Measurements from ENCODE around the gene AARSD1. TPM values are rescaled to one million over a fixed set of nuclear protein-coding genes. Genes with fewer than 3 reads are reported as not detected.

AARSD1 gene, protein sequence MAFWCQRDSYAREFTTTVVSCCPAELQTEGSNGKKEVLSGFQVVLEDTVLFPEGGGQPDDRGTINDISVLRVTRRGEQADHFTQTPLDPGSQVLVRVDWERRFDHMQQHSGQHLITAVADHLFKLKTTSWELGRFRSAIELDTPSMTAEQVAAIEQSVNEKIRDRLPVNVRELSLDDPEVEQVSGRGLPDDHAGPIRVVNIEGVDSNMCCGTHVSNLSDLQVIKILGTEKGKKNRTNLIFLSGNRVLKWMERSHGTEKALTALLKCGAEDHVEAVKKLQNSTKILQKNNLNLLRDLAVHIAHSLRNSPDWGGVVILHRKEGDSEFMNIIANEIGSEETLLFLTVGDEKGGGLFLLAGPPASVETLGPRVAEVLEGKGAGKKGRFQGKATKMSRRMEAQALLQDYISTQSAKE
- 47.4 and 55.4 TPM in 2 replicates for total RNA-seq (2014; rRNA removed; shearing (Covaris generic))

DNA sequence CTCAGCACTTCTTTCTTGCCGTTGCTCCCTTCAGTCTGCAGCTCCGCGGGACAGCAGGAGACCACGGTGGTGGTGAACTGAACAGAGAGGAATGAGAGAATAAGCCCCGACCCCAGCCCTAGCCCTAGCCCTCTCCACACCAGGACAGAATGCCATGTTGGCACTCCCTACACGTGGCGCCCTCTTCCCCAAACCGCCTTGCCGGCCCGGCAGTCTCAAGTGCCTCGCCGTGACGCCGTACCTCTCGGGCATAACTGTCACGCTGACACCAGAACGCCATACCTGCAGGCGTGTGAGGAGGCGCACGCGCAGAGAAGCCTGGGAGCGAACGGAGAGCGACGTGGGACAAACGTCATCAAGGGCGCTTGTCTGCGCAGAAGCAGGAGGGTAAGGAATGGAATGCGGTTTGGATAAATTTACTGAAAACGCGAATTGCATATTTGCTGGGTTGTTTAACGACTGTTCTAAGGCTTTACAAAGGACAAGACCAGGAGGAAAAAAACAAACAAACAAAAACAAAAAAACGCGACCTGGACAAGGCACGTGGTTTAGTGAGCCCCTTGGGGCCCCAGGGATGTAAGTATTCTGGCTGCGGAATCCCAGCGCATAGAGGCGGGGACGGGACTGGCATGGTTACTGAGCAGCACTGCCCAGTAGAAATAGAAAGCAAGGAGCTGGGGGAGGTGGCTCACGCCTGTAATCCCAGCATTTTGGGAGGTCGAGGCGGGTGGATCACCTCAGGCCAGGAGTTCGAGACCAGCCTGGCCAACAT lies at the start of gene AARSD1:
Gene AARSD1 (minus strand): TSS at position 294 of the 772 bp plus-strand sequence. CDS start 14 bp downstream, at position 280.

DNA sequence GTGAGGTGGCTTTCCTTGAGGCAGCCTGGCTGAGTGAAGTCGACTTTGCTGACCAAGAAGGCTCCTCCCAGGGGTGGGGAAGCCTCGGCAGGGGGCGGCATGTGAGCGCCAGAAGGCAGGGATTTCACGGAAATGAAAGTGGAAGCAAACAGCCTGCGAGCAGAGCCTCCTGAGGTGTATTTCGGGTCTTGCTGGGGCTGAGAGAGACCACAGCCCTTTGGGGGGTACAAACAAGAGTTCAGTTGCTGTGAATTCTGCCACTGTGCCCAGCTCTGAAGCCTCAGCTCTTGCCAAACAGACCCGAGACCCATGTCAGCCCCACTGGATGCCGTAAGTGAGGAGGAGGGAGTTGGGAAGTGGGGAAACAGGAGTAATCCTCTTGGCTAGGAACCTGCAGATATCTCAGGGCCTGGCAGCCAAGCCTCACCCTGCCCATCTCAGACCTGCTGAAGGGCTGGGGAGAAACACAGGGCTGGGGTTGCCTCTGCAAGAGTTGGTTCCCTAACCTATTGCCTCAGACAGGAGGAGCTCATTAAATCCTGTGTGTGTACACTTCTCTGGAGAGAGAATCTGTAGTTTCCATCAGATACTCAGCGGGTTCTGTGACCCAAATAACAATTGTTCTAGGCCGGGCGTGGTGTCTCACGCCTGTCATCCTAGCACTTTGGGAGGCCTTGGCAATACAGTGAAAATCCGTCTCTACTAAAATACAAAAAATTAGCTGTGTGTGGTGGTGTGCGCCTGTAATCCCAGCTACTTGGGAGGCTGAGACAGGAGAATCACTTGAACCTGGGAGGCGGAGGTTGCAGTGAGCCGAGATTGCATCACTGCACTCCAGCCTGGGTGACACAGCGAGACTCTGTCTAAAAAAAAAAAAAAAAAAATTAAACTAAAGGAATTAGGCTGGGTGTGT lies 42.6 kb upstream of the AARSD1 start, which contains the start of gene IFI35:
Gene IFI35 (plus strand): TSS at position 146 of the 913 bp plus-strand sequence. CDS start 164 bp downstream, at position 310.

DNA sequence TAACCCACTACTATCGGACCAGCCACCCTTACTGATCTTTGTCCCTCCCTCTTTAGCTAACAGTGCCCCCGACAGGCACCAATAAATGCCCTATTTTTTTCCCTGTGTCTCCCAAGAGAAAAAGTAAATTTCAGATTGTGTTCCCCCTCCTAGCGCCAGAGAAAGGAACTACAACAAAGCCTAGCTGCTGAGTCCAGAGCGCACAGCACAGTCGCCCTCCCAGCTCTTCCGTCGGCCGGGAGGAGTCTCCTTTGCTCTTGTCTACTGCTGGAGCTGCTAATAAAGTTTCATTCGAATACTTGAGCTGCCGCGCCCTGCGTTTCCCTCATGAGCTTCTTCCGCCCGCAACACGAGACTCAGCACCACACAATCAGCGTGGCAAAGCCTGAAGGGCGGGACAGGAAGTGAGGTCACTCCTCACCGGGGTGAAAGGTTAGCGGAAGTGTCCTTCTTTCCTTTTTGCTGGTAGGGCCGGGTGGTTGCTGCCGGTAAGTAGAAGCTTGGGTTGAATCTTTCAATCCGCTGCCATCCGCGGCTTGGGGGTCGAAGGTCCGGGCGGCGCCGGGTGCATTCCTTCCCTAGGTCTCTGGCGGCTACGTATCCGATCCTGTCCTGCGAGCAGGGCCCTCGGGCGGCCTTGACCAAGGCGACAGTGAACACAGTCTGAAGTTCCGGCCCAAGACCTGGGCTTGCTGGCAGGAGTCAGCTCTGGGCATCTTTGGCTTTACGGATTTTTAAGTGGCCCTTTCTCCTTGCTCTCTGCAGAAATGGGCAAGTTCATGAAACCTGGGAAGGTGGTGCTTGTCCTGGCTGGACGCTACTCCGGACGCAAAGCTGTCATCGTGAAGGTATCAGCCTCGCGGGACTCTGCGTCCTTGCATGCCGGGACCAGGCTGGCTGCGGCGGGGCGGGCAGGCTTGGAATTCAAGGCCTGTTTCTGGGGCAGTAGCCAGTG lies 34.0 kb upstream of the AARSD1 start, which contains the start of gene RPL27:
Gene RPL27 (plus strand): TSS at position 436 of the 955 bp plus-strand sequence. CDS start 332 bp downstream, at position 768.

DNA sequence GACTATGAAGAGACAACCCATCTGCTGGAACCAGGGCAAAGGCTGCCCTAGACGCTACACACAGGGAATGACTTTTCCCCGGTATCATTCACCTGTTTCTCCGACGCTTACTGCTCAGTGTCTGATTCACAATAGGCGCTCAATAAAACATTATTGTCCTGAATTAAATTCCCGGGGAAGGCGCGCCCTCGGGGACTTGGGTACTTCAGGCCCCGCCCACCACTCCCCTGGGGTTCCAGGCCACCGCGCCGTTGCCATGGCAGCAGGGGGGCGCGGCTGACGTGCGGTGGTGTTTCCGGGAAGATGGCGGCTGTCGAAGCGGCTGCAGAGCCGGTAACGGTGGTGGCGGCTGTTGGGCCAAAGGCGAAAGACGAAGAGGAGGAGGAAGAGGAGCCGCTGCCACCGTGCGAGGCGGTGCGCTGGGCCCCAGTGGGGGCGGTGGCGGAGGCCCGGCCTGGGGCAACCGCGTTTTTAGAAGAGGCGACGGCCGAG lies 16.1 kb upstream of the AARSD1 start, which contains the start of gene RUNDC1:
Gene RUNDC1 (plus strand): TSS at position 292 of the 492 bp plus-strand sequence. CDS start 12 bp downstream, at position 304.

DNA sequence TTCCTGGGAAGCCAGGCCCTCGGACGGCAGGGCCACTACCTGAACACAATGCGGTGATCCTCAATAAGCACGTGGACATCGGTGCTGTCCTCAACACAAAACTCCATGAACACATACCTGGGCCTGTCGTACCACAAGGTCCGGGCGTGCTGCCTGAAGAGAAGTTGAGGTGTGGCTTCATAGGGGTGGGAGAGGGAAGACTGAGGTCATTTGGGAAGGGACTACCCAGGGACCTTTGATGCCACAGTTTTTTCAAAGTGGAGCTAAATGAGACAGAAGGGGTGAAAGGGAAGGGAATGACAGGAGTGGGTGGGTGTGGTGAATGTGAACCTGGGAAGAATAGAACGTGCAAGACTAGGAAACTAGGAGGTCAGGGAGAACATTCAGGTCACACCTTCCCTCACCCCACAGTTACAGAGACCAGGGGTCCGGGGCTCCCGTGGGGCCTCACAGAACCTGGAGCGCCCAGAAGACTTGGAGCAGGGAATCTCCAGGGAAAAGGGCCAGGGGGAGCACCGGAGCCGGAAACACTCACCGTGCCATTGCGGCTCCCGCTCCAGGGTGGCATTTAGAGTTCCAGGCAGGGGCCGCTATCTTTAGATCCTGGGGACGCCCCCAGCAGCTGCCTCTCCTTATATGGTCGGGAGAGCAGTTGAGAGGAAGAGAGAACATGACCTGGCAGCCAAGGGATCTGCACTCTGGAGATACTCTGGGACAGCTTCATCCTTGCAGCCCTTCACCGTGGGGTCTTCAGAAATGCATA lies 15.4 kb upstream of the AARSD1 start, which contains the start of gene PTGES3L:
Gene PTGES3L (minus strand): TSS at position 570 of the 763 bp plus-strand sequence. CDS start 27 bp downstream, at position 543.

Small RNAs within 50 kb of the gene (small RNA-seq; reads per million reads assigned to genes)
- gene AARSD1 (not detected), gene RF00561 (not detected)

Other genes starting within 250 kb of the AARSD1 start
- gene EZH1, start 219.4 kb downstream of the AARSD1 start, total RNA-seq (2014; rRNA removed; shearing (Covaris generic)) = 22.5 and 31.1 TPM in 2 replicates
- gene RAMP2, start 203.2 kb downstream of the AARSD1 start, total RNA-seq (2014; rRNA removed; shearing (Covaris generic)) = not detected in 2 replicates
- 121 and 134 TPM in 2 replicates for gene VPS25, start 191.0 kb downstream of the AARSD1 start, total RNA-seq (2014; rRNA removed; shearing (Covaris generic))
- gene WNK4, start 183.8 kb downstream of the AARSD1 start, total RNA-seq (2014; rRNA removed; shearing (Covaris generic)) = 16.1 and 27.3 TPM in 2 replicates
- 67.6 and 71.2 TPM in 2 replicates for gene COA3, start 165.8 kb downstream of the AARSD1 start, total RNA-seq (2014; rRNA removed; shearing (Covaris generic))
- gene CNTD1, start 165.6 kb downstream of the AARSD1 start, total RNA-seq (2014; rRNA removed; shearing (Covaris generic)) = 0.34 TPM in 1 of 2 replicates, not detected in the other
- 151 and 165 TPM in 2 replicates for gene BECN1, start 140.2 kb downstream of the AARSD1 start, total RNA-seq (2014; rRNA removed; shearing (Covaris generic))
- 139 and 155 TPM in 2 replicates for gene PSME3, start 131.1 kb downstream of the AARSD1 start, total RNA-seq (2014; rRNA removed; shearing (Covaris generic))
- 1.1 and 1.5 TPM in 2 replicates for gene AOC2, start 119.9 kb downstream of the AARSD1 start, total RNA-seq (2014; rRNA removed; shearing (Covaris generic))
- 0.13 and 0.30 TPM in 2 replicates for gene AOC3, start 113.3 kb downstream of the AARSD1 start, total RNA-seq (2014; rRNA removed; shearing (Covaris generic))
- gene G6PC1, start 63.7 kb downstream of the AARSD1 start, total RNA-seq (2014; rRNA removed; shearing (Covaris generic)) = not detected in 2 replicates
- gene PTGES3L, start 15.6 kb upstream of the AARSD1 start, total RNA-seq (2014; rRNA removed; shearing (Covaris generic)) = 0.30 and 0.69 TPM in 2 replicates
- 13.0 and 14.3 TPM in 2 replicates for gene RUNDC1, start 16.1 kb upstream of the AARSD1 start, total RNA-seq (2014; rRNA removed; shearing (Covaris generic))
- 1,972 and 1,977 TPM in 2 replicates for gene RPL27, start 34.0 kb upstream of the AARSD1 start, total RNA-seq (2014; rRNA removed; shearing (Covaris generic))
- 59.1 and 62.8 TPM in 2 replicates for gene IFI35, start 42.3 kb upstream of the AARSD1 start, total RNA-seq (2014; rRNA removed; shearing (Covaris generic))
- 93.3 and 111 TPM in 2 replicates for gene VAT1, start 57.9 kb upstream of the AARSD1 start, total RNA-seq (2014; rRNA removed; shearing (Covaris generic))
- gene RND2, start 60.8 kb upstream of the AARSD1 start, total RNA-seq (2014; rRNA removed; shearing (Covaris generic)) = 0.21 TPM in 1 of 2 replicates, not detected in the other
- gene BRCA1, start 160.9 kb upstream of the AARSD1 start, total RNA-seq (2014; rRNA removed; shearing (Covaris generic)) = 57.7 and 57.8 TPM in 2 replicates
- 82.3 and 83.6 TPM in 2 replicates for gene NBR1, start 206.8 kb upstream of the AARSD1 start, total RNA-seq (2014; rRNA removed; shearing (Covaris generic))
- gene TMEM106A, start 247.4 kb upstream of the AARSD1 start, total RNA-seq (2014; rRNA removed; shearing (Covaris generic)) = 2.0 and 2.3 TPM in 2 replicates